Smooth muscle cell (in vitro differentiated cells): ENCODE results near the gene NR2F2. TPM values are rescaled to one million over a fixed set of nuclear protein-coding genes. Genes with fewer than 3 reads are reported as not detected.

Experiments used
- DNase-seq: peaks from one replicate; lab custom pipeline; 2025; ENCODE audit not compliant: unreplicated experiment; lab: John Stamatoyannopoulos, UW
- H2AFZ ChIP-seq: fragments of 200-600 bp; sonication (generic); 2 replicates; pipeline ENCODE4 v1.6.0; 2016; ENCODE audit warnings: antibody characterized with exemption, low read depth, mild to moderate bottlenecking
- H3F3A ChIP-seq: fragments of 200-600 bp; sonication (generic); 2 replicates; pipeline ENCODE4 v1.6.0; 2017; ENCODE audit warnings: antibody characterized with exemption, low read depth
- H3K27ac ChIP-seq: fragments of 200-600 bp; sonication (generic); 2 replicates; pipeline ENCODE4 v1.5.1; 2016; ENCODE audit warnings: low read depth, mild to moderate bottlenecking
- H3K27me3 ChIP-seq: fragments of 200-600 bp; sonication (generic); 2 replicates; pipeline ENCODE4 v1.6.1; 2016; ENCODE audit warnings: low read depth, mild to moderate bottlenecking
- H3K36me3 ChIP-seq: fragments of 200-600 bp; sonication (generic); 2 replicates; pipeline ENCODE4 v1.5.1; 2016; ENCODE audit warnings: low read depth
- H3K4me1 ChIP-seq: fragments of 200-600 bp; sonication (generic); 2 replicates; pipeline ENCODE4 v1.5.1; 2016; ENCODE audit warnings: low read depth
- H3K4me2 ChIP-seq: fragments of 200-600 bp; sonication (generic); 2 replicates; pipeline ENCODE4 v1.6.0; 2016; ENCODE audit warnings: mild to moderate bottlenecking
- H3K4me3 ChIP-seq: fragments of 200-600 bp; sonication (generic); 2 replicates; pipeline ENCODE4 v1.5.1; 2016; ENCODE audit warnings: mild to moderate bottlenecking
- H3K79me2 ChIP-seq: fragments of 200-600 bp; sonication (generic); 2 replicates; pipeline ENCODE4 v1.6.0; 2016; ENCODE audit warnings: low read depth, mild to moderate bottlenecking
- H3K9ac ChIP-seq: fragments of 200-600 bp; sonication (generic); 2 replicates; pipeline ENCODE4 v1.6.0; 2016; ENCODE audit warnings: low read depth
- H3K9me3 ChIP-seq: fragments of 200-600 bp; sonication (generic); replicated peaks from 2 replicates; pipeline ENCODE4 v1.5.1; 2016; ENCODE audit warnings: low read depth
- H4K20me1 ChIP-seq: fragments of 200-600 bp; sonication (generic); 2 replicates; pipeline ENCODE4 v1.6.0; 2016; ENCODE audit warnings: low read depth
- WGBS: methylation state at CpG from one replicate; pipeline ENCODE4 v1.1.7; 2016; ENCODE audit warnings: low lambda C conversion rate; 5-methylcytosine and 5-hydroxymethylcytosine counted together
- polyA plus RNA-seq: library from polyadenylated mRNA; unstranded; fragments of >200 nt; fragmentation: Nextera tagmentation; extraction: Ambion mirVana; gene quantifications from 2 replicates; pipeline ENCODE4 v1.2.1, GENCODE V29; 2016
- total RNA-seq: library from RNA; depleted of rRNA; stranded (reverse); fragments of >200 nt; gene quantifications from 2 replicates; pipeline ENCODE4 v1.2.3, GENCODE V29; 2014
- TF ChIP-seq, protein P1 (sequence below): fragments of 200-600 bp; sonication (generic); IDR thresholded peaks from 2 replicates; pipeline ENCODE4 v1.5.1; 2017; ENCODE audit warnings: borderline replicate concordance, mild to moderate bottlenecking, antibody characterized with exemption; ENCODE audit not compliant: insufficient read depth, poor library complexity, severe bottlenecking

Gene NR2F2
- total and polyA plus RNA-seq, 2 experiments from 2014 or later: 4.7 to 9.8 TPM

DNA sequence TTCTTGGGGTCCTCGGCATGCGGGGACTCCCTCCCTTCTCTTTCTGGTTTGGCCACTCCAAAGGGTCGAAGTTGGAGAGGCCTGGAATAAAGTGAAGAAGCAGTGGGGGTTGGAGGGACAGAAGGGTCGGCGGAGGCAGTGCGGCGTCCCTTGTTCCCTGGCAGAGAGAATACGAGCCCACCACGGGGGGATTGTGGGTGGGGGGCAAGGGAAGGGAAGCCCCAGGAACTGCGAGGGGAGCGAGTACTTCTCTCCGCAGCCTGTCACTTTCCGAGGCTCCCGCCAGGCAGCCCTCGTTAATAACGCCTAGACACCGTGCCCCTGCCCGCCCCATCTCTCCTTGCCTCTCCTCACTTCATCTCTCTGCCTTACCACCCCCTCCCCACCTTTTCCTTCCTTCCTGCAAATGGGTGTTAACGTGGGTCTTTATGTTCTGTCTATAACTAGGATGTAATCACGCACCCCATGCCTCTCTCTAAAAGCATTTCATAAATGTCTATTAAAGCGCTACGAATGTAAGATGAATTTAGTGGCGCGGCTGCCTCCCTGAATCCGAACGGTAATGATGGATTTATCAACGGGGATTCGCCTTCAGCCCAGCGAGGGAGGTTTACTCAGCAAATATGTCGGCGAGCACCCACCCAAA lies 13.7 kb downstream of the NR2F2 start:
- H3K4me1 ChIP-seq: peaks cover 80% of the 10 kb centered on the region
- H3K4me3 ChIP-seq: no peak overlapping the region
- no peaks in the 10 kb centered on the region for H3K36me3 ChIP-seq
- peaks cover 78% of the 10 kb centered on the region for H3K27me3 ChIP-seq
- H2AFZ ChIP-seq: no peak overlapping the region
- no peak for DNase-seq
- TF ChIP-seq, protein P1, sequence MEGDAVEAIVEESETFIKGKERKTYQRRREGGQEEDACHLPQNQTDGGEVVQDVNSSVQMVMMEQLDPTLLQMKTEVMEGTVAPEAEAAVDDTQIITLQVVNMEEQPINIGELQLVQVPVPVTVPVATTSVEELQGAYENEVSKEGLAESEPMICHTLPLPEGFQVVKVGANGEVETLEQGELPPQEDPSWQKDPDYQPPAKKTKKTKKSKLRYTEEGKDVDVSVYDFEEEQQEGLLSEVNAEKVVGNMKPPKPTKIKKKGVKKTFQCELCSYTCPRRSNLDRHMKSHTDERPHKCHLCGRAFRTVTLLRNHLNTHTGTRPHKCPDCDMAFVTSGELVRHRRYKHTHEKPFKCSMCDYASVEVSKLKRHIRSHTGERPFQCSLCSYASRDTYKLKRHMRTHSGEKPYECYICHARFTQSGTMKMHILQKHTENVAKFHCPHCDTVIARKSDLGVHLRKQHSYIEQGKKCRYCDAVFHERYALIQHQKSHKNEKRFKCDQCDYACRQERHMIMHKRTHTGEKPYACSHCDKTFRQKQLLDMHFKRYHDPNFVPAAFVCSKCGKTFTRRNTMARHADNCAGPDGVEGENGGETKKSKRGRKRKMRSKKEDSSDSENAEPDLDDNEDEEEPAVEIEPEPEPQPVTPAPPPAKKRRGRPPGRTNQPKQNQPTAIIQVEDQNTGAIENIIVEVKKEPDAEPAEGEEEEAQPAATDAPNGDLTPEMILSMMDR: no peak
- H3K27ac ChIP-seq: no peak overlapping the region
- no peak overlapping the region for H3K9ac ChIP-seq
- no peaks in the 10 kb centered on the region for H3K9me3 ChIP-seq
- no peak overlapping the region for H3K4me2 ChIP-seq
- 18% methylated on average over 22 of the region's 31 CpGs for WGBS
- peaks cover 18% of the 10 kb centered on the region for H4K20me1 ChIP-seq
- peaks cover 3% of the 10 kb centered on the region for H3K79me2 ChIP-seq
- no peaks in the 10 kb centered on the region for H3F3A ChIP-seq

DNA sequence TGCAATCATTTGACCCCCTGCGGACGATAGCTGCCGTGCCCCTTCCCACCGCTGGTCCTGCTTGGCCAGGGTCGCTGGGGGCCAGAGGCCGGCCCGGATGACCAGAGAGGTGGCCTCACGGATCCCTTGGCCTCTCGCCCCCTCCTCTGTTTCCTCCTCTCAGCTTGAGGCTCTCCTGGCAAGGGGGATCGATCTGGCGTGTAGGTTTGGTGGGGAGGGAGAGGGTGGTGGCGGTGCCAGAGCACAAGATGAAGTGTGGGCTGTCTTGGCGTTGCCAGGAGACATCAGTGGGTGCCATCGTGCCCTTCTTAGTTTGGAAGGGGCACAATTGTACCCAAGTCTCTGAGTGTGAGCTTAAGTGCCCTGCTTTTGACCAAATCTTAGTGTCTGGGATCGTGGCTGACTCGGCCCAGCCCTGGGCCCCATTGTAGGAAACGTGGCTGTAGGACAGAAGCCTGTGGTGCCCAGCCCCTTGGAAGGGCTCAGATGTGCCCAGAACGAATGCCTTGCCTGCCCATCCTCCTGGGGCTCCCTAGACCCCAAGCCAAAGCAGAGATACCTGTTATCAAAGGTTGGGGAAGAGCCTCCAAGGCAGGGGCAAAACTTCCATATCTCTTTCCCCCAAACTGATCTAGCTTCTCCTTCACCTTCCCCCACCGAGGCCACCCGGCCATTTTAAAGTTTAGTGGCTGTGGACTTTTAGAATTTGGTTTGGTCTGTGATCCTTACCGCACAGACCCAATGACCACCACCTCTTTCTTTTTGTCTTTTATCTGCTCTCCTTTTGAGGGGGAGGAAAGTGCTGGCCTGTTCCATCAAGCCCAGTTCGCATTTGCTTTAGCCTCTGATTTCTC lies 14.4 kb downstream of the NR2F2 start:
- WGBS: 18% methylated on average over 22 of the region's 22 CpGs
- H3K27ac ChIP-seq: no peak overlapping the region
- no peak for DNase-seq
- no peak overlapping the region for H3K9ac ChIP-seq
- no peaks in the 10 kb centered on the region for H3K36me3 ChIP-seq
- no peak overlapping the region for H2AFZ ChIP-seq
- H3K4me3 ChIP-seq: peak overlapping the region; percentile 55
- H3K27me3 ChIP-seq: peaks cover 83% of the 10 kb centered on the region
- H4K20me1 ChIP-seq: peaks cover 26% of the 10 kb centered on the region
- H3K4me2 ChIP-seq: peak overlapping the region; percentile 90
- TF ChIP-seq, protein P1: no peak
- H3K4me1 ChIP-seq: peaks cover 80% of the 10 kb centered on the region
- H3F3A ChIP-seq: no peaks in the 10 kb centered on the region
- H3K79me2 ChIP-seq: no peaks in the 10 kb centered on the region
- no peaks in the 10 kb centered on the region for H3K9me3 ChIP-seq

- no peak for DNase-seq
- H3K36me3 ChIP-seq: no peaks in the 10 kb centered on the region
- H3K4me1 ChIP-seq: peaks cover 86% of the 10 kb centered on the region
- peak overlapping the region; percentile 90 for H3K4me2 ChIP-seq
- peaks cover 92% of the 10 kb centered on the region for H3K27me3 ChIP-seq
- H3K9ac ChIP-seq: no peak overlapping the region
- H2AFZ ChIP-seq: peak overlapping the region; percentile 57
- no peaks in the 10 kb centered on the region for H3K79me2 ChIP-seq
- no peaks in the 10 kb centered on the region for H3K9me3 ChIP-seq
- H4K20me1 ChIP-seq: peaks cover 34% of the 10 kb centered on the region
- H3K27ac ChIP-seq: no peak overlapping the region
- 3% methylated on average over 45 of the region's 47 CpGs for WGBS
- TF ChIP-seq, protein P1: peak; percentile 71
- peak overlapping the region; percentile 55 for H3K4me3 ChIP-seq
- no peaks in the 10 kb centered on the region for H3F3A ChIP-seq
These were observed 15.3 kb downstream of the NR2F2 start for GRCh38 chr15:96345560-96346399.
